Measurements from ENCODE around the gene WDR45B. TPM values are rescaled to one million over a fixed set of nuclear protein-coding genes. Genes with fewer than 3 reads are reported as not detected.

WDR45B gene
- total RNA-seq, 1 experiment from 2014 or later: 110 TPM

GRCh38 chr17:82574041-82574440, 74.2 kb downstream of the WDR45B start:
- no CpG with 5 or more reads among the region's 11 CpGs for WGBS (ENCODE audit: extremely low coverage, insufficient read length, low lambda C conversion rate)
- Histone ChIP-seq H4K91ac (ENCODE audit: insufficient read length, low read depth, low read length) (no peak overlapping the region), H2AFZ (ENCODE audit: low read length) (no peak overlapping the region), H3K79me1 (ENCODE audit: insufficient read depth, low read depth, low read length, poor library complexity, severe bottlenecking) (peaks cover 11% of the 10 kb centered on the region), H2BK20ac (ENCODE audit: low read depth, low read length, poor library complexity, severe bottlenecking) (no peak overlapping the region), H2AK5ac (ENCODE audit: insufficient read length, low read length) (no peak overlapping the region), H3K18ac (ENCODE audit: insufficient read length, low read depth, low read length) (no peak overlapping the region), H3K14ac (ENCODE audit: insufficient read depth, low read length) (no peak overlapping the region), H3K4me1 (ENCODE audit: insufficient read depth, low read length) (no peaks in the 10 kb centered on the region), H4K5ac (ENCODE audit: insufficient read length, low read depth, low read length) (no peak overlapping the region), H2BK5ac (ENCODE audit: insufficient read length, low read length) (no peak overlapping the region), H3K9me3 (ENCODE audit: control insufficient read depth, low read depth, low read length) (no peaks in the 10 kb centered on the region), H4K8ac (replicated peaks; ENCODE audit: insufficient read length, low read depth, low read length) (no peak overlapping the region), H2BK12ac (ENCODE audit: insufficient read length, low read depth, low read length) (no peak overlapping the region), H3K23ac (ENCODE audit: insufficient read length, low read depth, low read length) (no peak overlapping the region), H4K20me1 (ENCODE audit: control insufficient read depth, insufficient read depth, insufficient read length) (peaks cover 2% of the 10 kb centered on the region), H2BK120ac (ENCODE audit: low read depth, low read length, poor library complexity, severe bottlenecking) (no peak overlapping the region), H3K4ac (ENCODE audit: low read depth, low read length) (no peak overlapping the region), H2BK15ac (ENCODE audit: low read depth, low read length) (no peak overlapping the region), H3K4me2 (ENCODE audit: insufficient read depth, insufficient read length, low read length) (no peak overlapping the region), H3K79me2 (ENCODE audit: insufficient read depth, low read length) (peaks cover 7% of the 10 kb centered on the region; the same call in 1 of the 2 replicates), H3K23me2 (ENCODE audit: insufficient read length, low read depth, low read length, poor library complexity, severe bottlenecking) (no peaks in the 10 kb centered on the region), H3K27me3 (ENCODE audit: insufficient read depth, low read length) (no peaks in the 10 kb centered on the region), H3K56ac (ENCODE audit: insufficient read length, low read depth, low read length) (no peak overlapping the region), H3K27ac (ENCODE audit: insufficient read length, low read depth, low read length) (no peak overlapping the region), H3T11ph (ENCODE audit: low read length) (no peak overlapping the region), H3K9ac (ENCODE audit: extremely low read depth, insufficient read length, low read length) (no peak overlapping the region)
- TF ChIP-seq CTCF (conservative IDR thresholded peaks at IDR 0.05): no peak
- H3K9me3 Mint-ChIP-seq: no peaks in the 10 kb centered on the region
- no peaks in the 10 kb centered on the region for H3K4me1 Mint-ChIP-seq
- H3K27me3 Mint-ChIP-seq (ENCODE audit: low read depth): no peaks in the 10 kb centered on the region; the same call in 1 of the 2 replicates
- peak overlapping the region in 1 of 3 experiments; percentile 37; a peak in 1 of 7 replicates for H3K27ac Mint-ChIP-seq
- H3K36me3 Mint-ChIP-seq (ENCODE audit: insufficient read depth in 1 of 3, low read depth in 3 of 3): peaks cover 36 to 77% (median 71%) of the 10 kb centered on the region in 3 experiments
- no peak overlapping the region for H3K4me3 Mint-ChIP-seq
- no peak for DNase-seq
